Skin of body (tissue), 2 donors: ENCODE data around the gene CHN1. TPM values are rescaled to one million over a fixed set of nuclear protein-coding genes. Genes with fewer than 3 reads are reported as not detected.

Experiments
- DNase-seq: peaks from one replicate; lab custom pipeline; 2025; lab: John Stamatoyannopoulos, UW
- total RNA-seq: library from RNA; depleted of rRNA; stranded (reverse); fragments of >200 nt; gene quantifications from one replicate; pipeline ENCODE4 v1.2.3, GENCODE V29; 2014

The CHN1 gene
- total RNA-seq, 1 donor from 2014 or later, result 18.3 TPM

DNA sequence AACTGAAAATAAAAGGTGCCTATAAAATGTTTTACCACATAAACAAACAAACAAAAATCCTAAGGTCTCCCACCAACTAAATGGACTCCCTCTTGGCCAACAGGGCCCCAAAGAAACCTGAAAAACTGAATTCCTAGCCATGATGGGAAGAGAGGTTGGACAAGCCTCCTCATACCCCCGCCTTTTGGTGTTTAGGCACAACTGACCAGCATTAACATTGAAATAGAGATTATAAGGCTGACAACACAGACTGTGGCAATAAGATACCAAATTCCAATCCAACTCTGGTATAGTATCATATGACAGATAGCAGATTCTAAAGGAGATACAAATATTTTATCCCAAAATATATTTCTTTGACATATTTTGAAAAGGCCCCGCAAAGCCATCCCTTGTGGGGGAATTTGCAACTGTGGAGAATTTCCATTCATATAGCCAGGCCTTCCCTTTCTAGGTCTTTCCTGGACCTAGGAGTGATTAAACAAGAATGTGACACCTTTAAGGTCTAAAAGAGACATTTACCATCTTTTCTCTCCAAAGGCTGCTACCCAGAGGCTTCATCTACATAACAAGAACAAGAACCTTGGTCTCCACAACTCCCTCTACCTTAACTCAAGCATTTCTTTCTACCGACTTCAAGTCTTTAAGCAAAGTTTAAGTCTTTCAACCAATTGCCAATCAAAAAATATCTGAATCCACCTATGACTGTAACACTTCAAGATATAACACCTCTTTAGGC lies 80.0 kb downstream of the CHN1 start:
- DNase-seq, result no peak

DNA sequence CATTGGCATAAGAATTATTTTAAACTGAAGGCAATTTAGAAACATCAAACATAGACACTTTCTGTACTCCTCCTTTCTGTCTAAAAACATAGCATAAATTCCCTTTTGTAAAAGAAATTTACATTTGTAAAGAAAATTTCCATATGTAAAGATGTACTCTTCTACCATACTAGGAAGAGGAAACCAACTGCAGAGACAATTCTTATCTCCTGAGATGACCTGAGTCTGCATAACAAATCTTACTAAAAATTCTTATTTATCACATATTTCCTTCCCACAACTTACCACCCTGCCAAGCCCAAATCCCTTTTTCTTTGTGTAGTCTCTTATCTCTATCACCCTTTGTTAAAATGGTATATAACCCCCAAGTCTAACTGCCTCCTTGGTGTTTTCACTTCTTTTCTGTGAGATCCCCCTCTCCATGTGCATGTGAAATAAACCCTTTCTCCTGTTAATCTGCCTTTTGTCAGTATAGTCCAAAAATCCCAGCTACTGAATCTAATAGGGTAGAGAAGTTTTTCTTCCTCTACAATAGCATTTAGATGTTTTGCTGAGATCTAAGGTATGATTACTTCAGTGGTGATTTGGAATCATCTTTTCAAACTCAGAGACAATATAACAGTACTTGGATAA lies 81.0 kb downstream of the CHN1 start:
- DNase-seq, result no peak

- DNase-seq, result no peak
Measured at GRCh38 chr2:174919947-174920595, 85.1 kb downstream of the CHN1 start.

GRCh38 chr2:174918886-174919526 lies 86.2 kb downstream of the CHN1 start:
- DNase-seq, result no peak

GRCh38 chr2:174916270-174916930 lies 88.8 kb downstream of the CHN1 start:
- DNase-seq, result no peak

DNA sequence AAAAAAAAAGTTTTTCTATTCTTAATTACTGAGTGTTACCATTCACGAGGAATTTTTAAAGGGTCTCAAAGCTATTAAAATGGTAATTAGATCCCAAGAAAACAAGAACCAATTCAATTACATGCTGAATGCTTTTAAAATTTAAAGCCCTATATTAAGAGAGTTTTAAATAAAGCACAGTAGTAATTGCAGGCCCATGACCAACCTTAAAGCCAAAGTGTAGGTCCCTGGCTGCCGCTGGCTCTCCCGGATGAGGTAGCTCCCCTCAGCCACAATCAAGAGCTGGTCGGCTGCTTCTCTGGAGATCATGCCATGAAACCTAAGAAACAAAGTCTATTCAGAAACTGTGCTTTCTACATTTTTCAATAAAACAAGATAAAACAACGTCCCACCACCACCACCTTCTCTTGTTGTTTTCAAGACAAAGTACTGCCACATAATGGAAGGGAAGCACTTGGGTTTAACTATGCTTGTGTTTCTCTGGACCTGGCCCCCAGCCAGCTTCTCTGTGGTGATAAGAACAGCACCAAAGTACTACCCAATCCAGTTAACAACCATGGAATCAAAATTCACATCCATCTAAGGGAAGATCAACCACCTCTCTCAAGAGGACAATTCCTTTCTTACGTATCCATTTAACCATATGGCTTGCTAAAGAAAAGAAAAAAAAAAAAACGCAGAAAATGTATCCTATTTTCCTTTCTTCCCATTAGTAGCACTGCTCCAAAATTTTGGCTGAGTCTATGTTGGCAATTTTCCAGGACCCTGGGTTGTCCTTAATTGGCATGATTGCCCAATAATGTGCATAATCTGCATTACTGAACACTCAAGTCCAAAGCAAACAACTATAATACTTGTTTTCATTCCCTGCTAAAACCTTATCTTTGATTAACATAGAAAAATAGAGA lies 90.1 kb downstream of the CHN1 start:
- no peak for DNase-seq

- no peak for DNase-seq
Measured at GRCh38 chr2:174908284-174908683, 96.9 kb downstream of the CHN1 start.

DNA sequence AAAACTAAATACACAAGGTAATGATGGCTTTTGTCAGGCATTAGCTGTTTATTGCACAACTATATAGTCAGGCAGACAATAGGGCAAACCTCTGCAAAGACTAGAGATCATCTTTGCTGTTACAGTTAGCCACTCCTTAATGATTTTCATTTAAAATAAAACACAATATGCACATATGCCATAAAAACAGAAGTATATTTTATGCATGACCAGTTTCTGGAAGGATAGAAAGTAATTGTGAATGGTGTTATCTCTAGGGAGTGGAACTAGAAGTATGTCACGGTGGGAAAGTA lies 102.0 kb downstream of the CHN1 start:
- DNase-seq, result no peak

DNA sequence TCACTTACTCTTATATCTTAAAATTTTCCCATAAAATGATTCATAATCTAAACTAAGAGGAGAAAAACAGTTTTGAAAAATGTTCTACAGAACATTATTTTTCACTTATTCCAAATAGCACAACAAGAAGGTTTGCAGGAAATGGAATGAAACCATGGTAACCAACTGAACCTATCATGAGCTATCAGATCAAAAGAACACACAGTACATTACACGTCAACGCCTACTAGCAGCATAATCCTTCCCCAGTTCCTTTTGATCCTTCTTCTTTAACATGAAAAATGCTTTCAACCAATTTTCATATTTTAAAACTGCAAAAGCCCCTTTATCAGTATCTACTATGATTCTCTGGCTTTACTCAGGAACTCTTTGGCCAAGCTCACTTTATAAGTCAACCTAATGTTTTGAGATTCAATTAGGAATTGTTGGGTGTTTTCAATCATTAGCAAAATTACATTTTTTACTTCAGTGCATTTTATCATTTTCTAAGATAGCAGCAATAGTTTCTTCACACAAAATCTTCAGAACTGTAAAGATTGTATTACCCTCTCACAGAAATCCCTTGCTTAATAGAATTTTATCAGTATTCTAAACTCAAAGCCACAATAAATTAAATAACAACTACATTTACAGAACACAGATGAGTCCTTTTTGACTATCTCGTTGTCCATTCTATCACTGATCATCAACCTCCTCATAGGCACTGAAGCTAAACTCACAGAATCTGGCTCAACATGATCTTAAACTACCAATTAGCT lies 102.5 kb downstream of the CHN1 start:
- no peak for DNase-seq

DNA sequence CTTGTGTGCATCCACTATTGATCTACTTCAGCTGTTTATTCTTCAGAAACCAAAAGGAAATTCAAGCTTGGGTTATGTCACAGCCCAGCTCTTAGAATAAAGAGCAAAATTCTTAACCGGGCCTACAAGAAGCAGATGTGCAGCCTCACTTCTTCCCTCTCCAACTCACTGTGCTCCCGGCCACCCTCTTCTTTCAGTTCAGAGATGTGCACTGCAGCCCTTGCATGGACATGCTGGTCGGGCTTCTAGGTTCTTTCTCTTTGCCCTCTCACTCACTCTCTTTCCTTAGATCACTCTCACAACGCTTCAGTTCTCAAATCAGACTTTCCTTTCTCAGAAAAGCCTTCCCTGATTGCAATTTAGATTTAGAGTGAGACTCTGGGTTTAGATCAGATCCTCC lies 104.1 kb downstream of the CHN1 start:
- DNase-seq, result peak; percentile 19

DNA sequence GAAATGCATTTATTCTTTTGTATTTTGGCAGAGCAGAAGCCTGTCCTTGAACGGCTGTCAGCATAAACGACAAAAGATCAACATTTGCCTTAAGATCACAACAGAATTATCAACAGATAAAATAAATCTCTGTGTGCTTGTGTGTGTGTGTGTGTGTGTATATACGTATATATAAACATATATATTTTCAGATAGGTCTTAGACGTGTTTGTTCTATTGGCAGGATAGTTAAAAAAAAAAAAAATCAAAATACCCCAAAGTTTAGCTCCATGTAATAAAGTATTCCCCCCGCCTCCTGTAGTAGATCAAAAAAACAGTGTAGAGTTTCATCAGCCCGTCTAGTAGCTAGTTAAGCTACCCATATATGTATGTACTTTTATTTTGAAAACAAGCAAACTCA lies 107.9 kb downstream of the CHN1 start:
- DNase-seq, result no peak

DNA sequence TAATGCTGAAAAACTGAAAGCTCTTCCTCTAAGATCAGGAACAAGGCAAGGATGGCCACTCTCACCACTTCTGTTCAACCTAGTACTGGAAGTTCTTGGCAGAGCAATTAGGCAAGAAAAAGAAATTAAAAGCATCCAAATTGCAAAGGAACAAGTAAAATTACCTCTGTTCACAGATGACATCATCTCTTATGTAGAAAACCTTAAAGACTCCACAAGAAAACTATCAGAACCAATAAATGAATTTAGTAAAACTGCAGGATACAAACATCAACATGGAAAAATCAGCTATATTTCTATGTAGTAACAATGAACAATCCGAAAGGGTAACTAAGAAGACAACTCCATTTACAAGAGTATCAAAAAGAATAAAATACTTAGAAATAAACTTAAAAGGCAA lies 112.2 kb downstream of the CHN1 start:
- DNase-seq, result no peak

DNA sequence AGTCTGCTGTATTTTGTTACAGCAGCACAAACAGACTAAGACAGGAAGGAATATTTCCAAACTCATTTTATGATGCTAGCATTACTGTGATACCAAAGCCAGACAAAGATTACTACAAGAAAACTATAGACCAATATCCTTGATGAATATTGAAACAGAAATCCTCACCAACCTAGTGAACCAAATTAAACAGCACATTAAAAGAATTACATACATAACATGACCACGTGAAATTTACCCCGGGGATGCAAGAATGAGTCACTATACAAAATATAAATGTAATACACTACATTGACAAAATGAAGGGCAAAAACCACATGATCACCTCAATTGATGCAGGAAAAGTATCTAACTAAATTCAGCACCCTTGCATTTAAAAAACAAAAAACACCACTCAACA lies 112.6 kb downstream of the CHN1 start:
- no peak for DNase-seq

- DNase-seq, result no peak
Measured at GRCh38 chr2:174888646-174889271, 116.4 kb downstream of the CHN1 start.

- no peak for DNase-seq
Measured at GRCh38 chr2:174888146-174888545, 117.0 kb downstream of the CHN1 start.

DNA sequence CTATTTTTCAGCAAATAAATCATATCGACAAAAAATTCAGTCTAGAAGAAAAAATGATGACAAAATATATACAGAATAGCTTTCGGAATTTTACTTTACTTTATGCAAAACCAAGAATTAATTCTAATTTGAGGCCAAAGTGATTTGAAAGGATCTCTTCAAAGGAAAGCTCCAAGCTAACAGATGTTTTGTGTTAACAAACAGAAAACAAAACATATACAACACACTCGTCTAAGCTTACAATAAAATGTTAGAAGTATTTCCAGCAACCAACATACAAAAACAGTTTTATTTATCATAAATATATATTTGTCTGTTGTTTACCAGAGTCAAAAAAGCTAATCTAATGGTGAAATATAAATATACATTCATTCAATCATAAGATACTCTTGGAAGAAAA lies 122.8 kb downstream of the CHN1 start:
- peak; percentile 9 for DNase-seq

DNA sequence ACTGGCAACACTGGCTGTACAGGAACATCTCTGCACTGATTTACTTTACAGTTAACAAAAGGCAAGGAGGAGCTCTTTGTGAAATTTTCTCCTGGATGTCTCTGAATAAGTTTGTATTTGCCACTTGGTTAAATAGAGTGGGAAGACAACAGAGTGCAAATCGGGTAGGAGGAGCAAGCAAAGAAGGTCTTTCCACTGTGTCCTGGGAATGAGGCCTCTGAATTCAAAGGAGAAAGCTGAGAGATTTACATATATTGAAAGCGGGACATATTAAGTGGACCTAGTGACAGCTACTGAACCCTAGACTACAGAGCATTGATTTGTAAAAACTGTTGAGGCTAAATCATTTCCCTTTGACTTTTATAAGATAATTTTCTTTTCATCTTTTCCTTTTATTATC lies 123.5 kb downstream of the CHN1 start:
- no peak for DNase-seq

DNA sequence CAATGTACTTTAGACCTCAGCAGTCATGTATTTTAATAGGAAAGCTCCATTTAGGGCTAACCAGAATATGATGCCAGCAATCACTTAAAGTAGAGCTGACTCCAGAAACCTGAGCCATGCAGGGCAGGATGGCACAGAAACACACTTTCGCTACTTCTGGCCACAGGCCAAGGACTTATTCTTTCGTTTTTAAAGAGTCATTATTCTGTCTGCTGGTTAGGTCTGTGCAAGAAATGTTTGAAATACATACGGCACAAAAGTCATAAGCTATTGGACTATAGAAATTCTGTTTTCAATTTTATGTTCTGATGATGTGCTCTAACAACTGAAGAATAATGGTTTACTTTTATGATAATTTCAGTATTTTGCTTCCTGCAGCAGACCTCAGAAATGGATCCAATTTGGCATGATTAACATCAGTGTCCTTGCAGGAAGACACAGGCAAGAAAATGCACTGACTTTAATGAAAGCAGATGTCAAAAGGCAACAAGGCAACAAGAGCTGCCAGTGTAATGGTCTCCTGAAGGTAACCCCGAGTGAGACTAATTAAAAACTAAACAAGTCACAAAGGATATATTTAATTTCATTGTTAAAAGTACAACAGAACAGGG lies 126.5 kb downstream of the CHN1 start:
- DNase-seq, result peak; percentile 37

- no peak for DNase-seq
Measured at GRCh38 chr2:174877751-174878150, 127.4 kb downstream of the CHN1 start.
